HG02938 (cell line): ENCODE measurements around the gene CLDN24.

Source experiments
- ATAC-seq: cut with Tn5 transposase; IDR thresholded peaks from one replicate; pipeline ENCODE4 v1.9.1; 2021; ENCODE audit warnings: mild to moderate bottlenecking, moderate library complexity; ENCODE audit not compliant: unreplicated experiment

Gene CLDN24

GRCh38 chr4:183323295-183323694, 1.1 kb upstream of the CLDN24 start:
- ATAC-seq, result no peak

GRCh38 chr4:183321516-183321915, 710 bp downstream of the CLDN24 start:
- no peak for ATAC-seq

GRCh38 chr4:183321079-183321478, 1.1 kb downstream of the CLDN24 start:
- ATAC-seq, result peak; percentile 61

GRCh38 chr4:183320211-183321059, 1.8 kb downstream of the CLDN24 start, which contains the start of gene CLDN22:
TSS of gene CLDN22 (minus strand) at chr4:183320276. CDS start at chr4:183320218, 58 bp downstream.
- ATAC-seq, result no peak

- ATAC-seq, result no peak
Measured at GRCh38 chr4:183318656-183319055, 3.6 kb downstream of the CLDN24 start.

GRCh38 chr4:183314806-183315205, 7.4 kb downstream of the CLDN24 start:
- ATAC-seq, result no peak

- no peak for ATAC-seq
Measured at GRCh38 chr4:183314336-183314735, 7.9 kb downstream of the CLDN24 start.

- no peak for ATAC-seq
Measured at GRCh38 chr4:183312841-183313240, 9.4 kb downstream of the CLDN24 start.

GRCh38 chr4:183306811-183307210, 15.4 kb downstream of the CLDN24 start:
- ATAC-seq, result no peak

- ATAC-seq, result peak; percentile 15
Measured at GRCh38 chr4:183304538-183304937, 17.7 kb downstream of the CLDN24 start.

GRCh38 chr4:183304067-183304466, 18.2 kb downstream of the CLDN24 start:
- ATAC-seq, result peak; percentile 90

GRCh38 chr4:183303301-183303700, 18.9 kb downstream of the CLDN24 start:
- ATAC-seq, result no peak

GRCh38 chr4:183300655-183301054, 21.6 kb downstream of the CLDN24 start:
- ATAC-seq, result no peak

GRCh38 chr4:183300070-183300469, 22.2 kb downstream of the CLDN24 start:
- ATAC-seq, result no peak

GRCh38 chr4:183299464-183299863, 22.8 kb downstream of the CLDN24 start:
- ATAC-seq, result no peak

GRCh38 chr4:183297675-183298074, 24.6 kb downstream of the CLDN24 start:
- ATAC-seq, result peak; percentile 83

- ATAC-seq, result no peak
Measured at GRCh38 chr4:183295711-183296110, 26.5 kb downstream of the CLDN24 start.

- no peak for ATAC-seq
Measured at GRCh38 chr4:183291070-183291469, 31.2 kb downstream of the CLDN24 start.

GRCh38 chr4:183289688-183290087, 32.5 kb downstream of the CLDN24 start:
- ATAC-seq, result no peak

GRCh38 chr4:183288955-183289354, 33.3 kb downstream of the CLDN24 start:
- no peak for ATAC-seq

- ATAC-seq, result peak; percentile 78
Measured at GRCh38 chr4:183287677-183288076, 34.5 kb downstream of the CLDN24 start.

GRCh38 chr4:183287309-183287659, 34.9 kb downstream of the CLDN24 start:
- peak; percentile 85 for ATAC-seq
